ENCODE data around the gene HS1BP3.

HS1BP3 gene

GRCh38 chr2:20645301-20645701, 5.6 kb downstream of the HS1BP3 start:
- no peak overlapping the region for H3K4me3 ChIP-seq (ENCODE audit: insufficient read depth, low read depth, low read length)
- peaks cover 3% of the 10 kb centered on the region for H3K36me3 ChIP-seq (ENCODE audit: control insufficient read depth, insufficient read depth, low read length)
- no peak overlapping the region for H3K27ac ChIP-seq (ENCODE audit: insufficient read depth, low read depth, low read length, poor library complexity, severe bottlenecking)
- no peaks in the 10 kb centered on the region for H3K9me3 ChIP-seq (ENCODE audit: control insufficient read depth, low read length)
- peaks cover 2% of the 10 kb centered on the region for H3K27me3 ChIP-seq (ENCODE audit: control insufficient read depth, insufficient read depth, low read length, poor library complexity, severe bottlenecking)
- H3K4me1 ChIP-seq (ENCODE audit: control insufficient read depth, insufficient read depth, low read length), result no peaks in the 10 kb centered on the region
- WGBS, 2 experiments, result 93 to 94% methylated on average over 14 of the region's 14 CpGs

GRCh38 chr2:20643826-20644225, 7.1 kb downstream of the HS1BP3 start:
- WGBS, 2 experiments, result 77 to 84% methylated on average over 3 of the region's 3 CpGs
- H3K27me3 ChIP-seq (ENCODE audit: control insufficient read depth, insufficient read depth, low read length, poor library complexity, severe bottlenecking), result no peaks in the 10 kb centered on the region
- H3K4me3 ChIP-seq (ENCODE audit: insufficient read depth, low read depth, low read length), result no peak overlapping the region
- H3K27ac ChIP-seq (ENCODE audit: insufficient read depth, low read depth, low read length, poor library complexity, severe bottlenecking), result no peak overlapping the region
- H3K9me3 ChIP-seq (ENCODE audit: control insufficient read depth, low read length), result no peaks in the 10 kb centered on the region
- peaks cover 3% of the 10 kb centered on the region for H3K36me3 ChIP-seq (ENCODE audit: control insufficient read depth, insufficient read depth, low read length)
- H3K4me1 ChIP-seq (ENCODE audit: control insufficient read depth, insufficient read depth, low read length), result no peaks in the 10 kb centered on the region

DNA sequence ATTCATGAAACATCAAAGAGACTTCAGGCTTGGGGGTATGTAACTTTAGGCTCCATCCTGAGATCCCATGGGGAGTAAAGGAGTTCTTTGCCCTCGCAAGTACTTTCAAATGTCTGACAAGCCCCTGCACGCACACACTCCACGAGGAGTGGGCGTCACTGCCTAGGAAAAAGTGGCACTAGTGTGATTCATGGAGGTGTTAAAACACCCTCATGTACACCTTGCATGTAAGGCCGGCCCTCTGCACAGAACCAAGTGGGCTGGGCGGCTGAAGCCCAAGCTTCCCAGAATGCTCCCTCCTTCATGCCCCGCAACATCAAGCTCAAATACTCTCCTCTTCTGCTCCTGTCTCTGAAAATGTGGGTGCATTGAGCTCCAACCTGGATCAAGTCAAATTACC, 7.8 kb downstream of the HS1BP3 start:
- H3K4me3 ChIP-seq (ENCODE audit: insufficient read depth, low read depth, low read length), result no peak overlapping the region
- peaks cover 3% of the 10 kb centered on the region for H3K36me3 ChIP-seq (ENCODE audit: control insufficient read depth, insufficient read depth, low read length)
- no peaks in the 10 kb centered on the region for H3K27me3 ChIP-seq (ENCODE audit: control insufficient read depth, insufficient read depth, low read length, poor library complexity, severe bottlenecking)
- 96% methylated on average over 7 of the region's 7 CpGs for WGBS, 2 experiments
- no peak overlapping the region for H3K27ac ChIP-seq (ENCODE audit: insufficient read depth, low read depth, low read length, poor library complexity, severe bottlenecking)
- H3K4me1 ChIP-seq (ENCODE audit: control insufficient read depth, insufficient read depth, low read length), result no peaks in the 10 kb centered on the region
- no peaks in the 10 kb centered on the region for H3K9me3 ChIP-seq (ENCODE audit: control insufficient read depth, low read length)

DNA sequence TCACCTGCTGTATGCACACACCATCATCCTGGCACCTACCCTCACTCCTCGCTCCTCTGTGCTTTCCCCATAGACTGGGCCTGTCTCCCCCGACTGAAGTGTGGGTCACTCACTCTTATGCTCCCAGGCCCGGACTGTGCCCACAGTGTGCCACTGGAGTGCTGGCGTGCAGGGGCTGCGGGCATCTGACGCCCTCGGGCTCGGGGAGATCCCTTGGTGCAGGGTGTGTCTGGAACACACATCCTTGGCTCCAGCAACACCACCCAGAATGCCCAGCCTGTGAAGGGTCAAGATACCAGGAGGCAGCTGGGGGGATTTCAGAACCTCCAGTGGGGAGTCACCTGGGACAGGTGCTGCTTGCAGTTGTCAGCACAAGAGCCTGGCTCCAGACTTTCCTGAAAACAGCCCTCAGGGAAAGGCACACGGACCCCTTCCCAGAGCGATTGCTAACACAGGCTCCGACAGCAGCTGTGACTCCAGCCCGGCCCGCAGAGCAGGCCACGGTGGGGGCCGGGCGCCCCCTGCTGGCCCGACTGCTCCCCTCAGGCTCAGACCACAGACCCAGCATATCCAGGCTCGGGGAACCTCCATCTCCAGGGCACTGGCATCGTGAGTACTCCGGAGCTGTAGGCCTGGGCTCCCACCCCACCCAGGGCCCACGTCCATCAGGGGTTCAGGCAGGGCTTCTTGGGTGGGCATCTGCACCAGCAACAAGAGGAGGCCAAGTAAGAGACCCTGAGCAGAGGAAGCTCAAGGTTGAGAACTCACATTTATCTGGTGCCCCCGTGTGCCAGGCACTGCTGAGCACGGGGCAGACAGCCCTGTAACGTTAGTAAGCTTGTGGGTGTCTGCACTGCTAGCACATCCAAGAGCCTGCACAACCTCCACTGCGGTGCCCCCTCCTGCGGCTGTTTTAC, 8.6 kb downstream of the HS1BP3 start:
- H3K4me1 ChIP-seq (ENCODE audit: control insufficient read depth, insufficient read depth, low read length), result no peaks in the 10 kb centered on the region
- H3K27me3 ChIP-seq (ENCODE audit: control insufficient read depth, insufficient read depth, low read length, poor library complexity, severe bottlenecking), result no peaks in the 10 kb centered on the region
- no peaks in the 10 kb centered on the region for H3K9me3 ChIP-seq (ENCODE audit: control insufficient read depth, low read length)
- WGBS, 2 experiments, result 51 to 53% methylated on average over 26 of the region's 26 CpGs
- no peak overlapping the region for H3K4me3 ChIP-seq (ENCODE audit: insufficient read depth, low read depth, low read length)
- no peak overlapping the region for H3K27ac ChIP-seq (ENCODE audit: insufficient read depth, low read depth, low read length, poor library complexity, severe bottlenecking)
- H3K36me3 ChIP-seq (ENCODE audit: control insufficient read depth, insufficient read depth, low read length), result peaks cover 3% of the 10 kb centered on the region

GRCh38 chr2:20641123-20641985, 9.5 kb downstream of the HS1BP3 start:
- no peak overlapping the region for H3K4me3 ChIP-seq (ENCODE audit: insufficient read depth, low read depth, low read length)

DNA sequence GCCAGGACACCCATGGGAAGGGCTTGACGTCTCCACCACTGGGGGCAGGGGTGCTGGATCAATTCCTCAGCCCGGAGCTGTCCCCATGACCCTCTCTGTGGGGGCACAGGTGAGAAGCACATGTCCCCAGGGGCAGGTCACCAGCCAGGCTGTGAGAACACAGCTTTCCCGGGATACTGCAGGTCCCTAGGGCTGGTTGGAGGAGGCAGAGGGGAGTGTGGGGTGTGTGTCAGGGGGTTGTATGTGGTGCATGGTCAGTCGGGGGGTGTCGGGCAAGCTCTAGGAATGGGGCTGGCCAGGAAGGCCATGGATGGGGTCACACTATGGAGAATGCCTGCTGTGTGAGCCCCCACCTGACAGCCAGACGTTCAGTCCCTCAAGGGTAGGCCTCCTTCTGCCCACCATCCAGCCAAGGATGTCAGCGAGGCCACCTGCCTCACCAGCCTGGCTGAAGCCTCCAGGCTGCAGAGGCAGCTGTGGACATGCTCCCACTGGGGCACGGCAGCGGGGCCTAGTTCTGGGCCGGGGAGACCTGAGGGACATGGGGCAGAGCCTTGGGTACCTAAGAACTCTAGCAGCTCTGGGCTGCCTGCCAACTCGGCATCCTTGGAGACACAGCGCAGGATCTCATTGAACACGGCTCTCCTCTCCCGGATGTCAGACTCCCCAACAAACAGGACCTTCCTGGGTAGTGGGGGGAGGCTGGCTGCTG, 10.3 kb downstream of the HS1BP3 start:
- H3K4me1 ChIP-seq (ENCODE audit: control insufficient read depth, insufficient read depth, low read length), result peaks cover 1% of the 10 kb centered on the region
- H3K27me3 ChIP-seq (ENCODE audit: control insufficient read depth, insufficient read depth, low read length, poor library complexity, severe bottlenecking), result no peaks in the 10 kb centered on the region
- H3K9me3 ChIP-seq (ENCODE audit: control insufficient read depth, low read length), result no peaks in the 10 kb centered on the region
- H3K36me3 ChIP-seq (ENCODE audit: control insufficient read depth, insufficient read depth, low read length), result peaks cover 3% of the 10 kb centered on the region
- WGBS, 2 experiments, result 94 to 95% methylated on average over 14 of the region's 14 CpGs
- H3K27ac ChIP-seq (ENCODE audit: insufficient read depth, low read depth, low read length, poor library complexity, severe bottlenecking), result no peak overlapping the region
- H3K4me3 ChIP-seq (ENCODE audit: insufficient read depth, low read depth, low read length), result no peak overlapping the region

More at GRCh38 chr2:20641123-20641985, 9.5 kb downstream of the HS1BP3 start:
- 93 to 94% methylated on average over 23 of the region's 23 CpGs for WGBS, 2 experiments
- Histone ChIP-seq H3K27me3 (ENCODE audit: control insufficient read depth, insufficient read depth, low read length, poor library complexity, severe bottlenecking) (no peaks in the 10 kb centered on the region), H3K36me3 (ENCODE audit: control insufficient read depth, insufficient read depth, low read length) (peaks cover 3% of the 10 kb centered on the region), H3K9me3 (ENCODE audit: control insufficient read depth, low read length) (no peaks in the 10 kb centered on the region), H3K4me1 (ENCODE audit: control insufficient read depth, insufficient read depth, low read length) (no peaks in the 10 kb centered on the region), H3K27ac (ENCODE audit: insufficient read depth, low read depth, low read length, poor library complexity, severe bottlenecking) (no peak overlapping the region)

GRCh38 chr2:20638646-20639430, 12.1 kb downstream of the HS1BP3 start:
- H3K4me1 ChIP-seq (ENCODE audit: control insufficient read depth, insufficient read depth, low read length), result peaks cover 5% of the 10 kb centered on the region
- WGBS, 2 experiments, result 94 to 95% methylated on average over 15 of the region's 15 CpGs
- H3K36me3 ChIP-seq (ENCODE audit: control insufficient read depth, insufficient read depth, low read length), result peaks cover 1% of the 10 kb centered on the region
- no peaks in the 10 kb centered on the region for H3K9me3 ChIP-seq (ENCODE audit: control insufficient read depth, low read length)
- no peak overlapping the region for H3K27ac ChIP-seq (ENCODE audit: insufficient read depth, low read depth, low read length, poor library complexity, severe bottlenecking)
- H3K4me3 ChIP-seq (ENCODE audit: insufficient read depth, low read depth, low read length), result no peak overlapping the region
- no peaks in the 10 kb centered on the region for H3K27me3 ChIP-seq (ENCODE audit: control insufficient read depth, insufficient read depth, low read length, poor library complexity, severe bottlenecking)

DNA sequence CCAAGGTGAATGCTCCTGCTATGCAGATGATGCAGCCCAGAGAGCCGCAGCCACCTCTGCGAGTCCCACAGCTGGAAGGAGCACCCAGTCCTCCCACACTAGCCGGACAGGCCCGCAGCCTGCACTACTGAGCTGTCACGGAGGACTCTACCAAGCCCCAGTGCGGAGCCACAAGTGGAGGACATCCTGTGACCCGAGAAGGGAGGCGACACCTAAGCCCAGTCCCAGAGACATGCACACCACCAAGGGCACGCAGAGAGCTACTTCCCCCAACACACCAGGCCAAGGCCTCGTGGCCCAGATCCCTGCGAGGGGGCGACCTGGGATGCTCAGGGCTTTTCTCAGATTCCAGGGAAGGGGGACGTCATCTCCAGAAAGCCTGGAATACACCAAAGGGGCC, 12.9 kb downstream of the HS1BP3 start:
- H3K4me3 ChIP-seq (ENCODE audit: insufficient read depth, low read depth, low read length), result no peak overlapping the region
- WGBS, 2 experiments, result 92 to 94% methylated on average over 13 of the region's 13 CpGs

DNA sequence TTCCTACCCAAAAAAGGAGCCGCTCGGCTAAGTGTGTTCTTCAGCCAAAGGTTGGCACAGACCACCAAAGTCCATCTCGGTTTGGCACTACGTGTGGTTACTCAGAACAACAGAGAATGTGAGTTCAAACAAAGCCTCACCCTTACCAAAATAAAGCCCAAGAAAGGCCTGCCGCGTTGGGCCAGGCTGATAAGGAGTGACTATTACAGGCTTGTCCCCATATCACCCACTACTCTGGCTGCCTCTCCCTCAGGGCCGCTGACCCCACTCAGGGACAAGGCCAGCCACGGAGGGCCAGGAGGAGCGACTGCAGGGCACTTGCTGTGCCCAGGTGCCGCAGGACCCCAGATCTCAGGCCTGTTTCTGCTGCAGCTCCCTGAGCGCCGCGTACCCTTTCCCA, 13.8 kb downstream of the HS1BP3 start:
- 85 to 94% methylated on average over 12 to 13 of the region's 13 CpGs for WGBS, 2 experiments
- peaks cover 5% of the 10 kb centered on the region for H3K4me1 ChIP-seq (ENCODE audit: control insufficient read depth, insufficient read depth, low read length)
- no peak overlapping the region for H3K4me3 ChIP-seq (ENCODE audit: insufficient read depth, low read depth, low read length)

More for the DNA sequence above, 12.9 kb downstream of the HS1BP3 start:
- no peaks in the 10 kb centered on the region for H3K9me3 ChIP-seq (ENCODE audit: control insufficient read depth, low read length)
- H3K27ac ChIP-seq (ENCODE audit: insufficient read depth, low read depth, low read length, poor library complexity, severe bottlenecking), result no peak overlapping the region
- peaks cover 5% of the 10 kb centered on the region for H3K4me1 ChIP-seq (ENCODE audit: control insufficient read depth, insufficient read depth, low read length)
- no peaks in the 10 kb centered on the region for H3K36me3 ChIP-seq (ENCODE audit: control insufficient read depth, insufficient read depth, low read length)
- no peaks in the 10 kb centered on the region for H3K27me3 ChIP-seq (ENCODE audit: control insufficient read depth, insufficient read depth, low read length, poor library complexity, severe bottlenecking)

More for the DNA sequence above, 13.8 kb downstream of the HS1BP3 start:
- Histone ChIP-seq H3K27ac (ENCODE audit: insufficient read depth, low read depth, low read length, poor library complexity, severe bottlenecking) (no peak overlapping the region), H3K36me3 (ENCODE audit: control insufficient read depth, insufficient read depth, low read length) (no peaks in the 10 kb centered on the region), H3K9me3 (ENCODE audit: control insufficient read depth, low read length) (no peaks in the 10 kb centered on the region), H3K27me3 (ENCODE audit: control insufficient read depth, insufficient read depth, low read length, poor library complexity, severe bottlenecking) (no peaks in the 10 kb centered on the region)

All from ectodermal cell (in vitro differentiated cells).